Activated T-helper 1 cell treated with anti-CD3 and anti-CD28 coated beads, Interleukin-2, amount 50 U/mL, for 16 hours (primary cell): Measurements from ENCODE around the gene PYROXD2.
"Not testable (repeated sequence)": the region's sequence is repeated elsewhere in the genome, so short reads cannot be mapped to it uniquely, and the experiment has no call there.

Experiments
- DNase-seq, 2 donors: peaks; one replicate each; pipeline ENCODE4 v3.0.0-alpha.2; 2020; ENCODE audit warnings: low read depth in 1 of 2, low spot score in 1 of 2

PYROXD2 gene

DNA sequence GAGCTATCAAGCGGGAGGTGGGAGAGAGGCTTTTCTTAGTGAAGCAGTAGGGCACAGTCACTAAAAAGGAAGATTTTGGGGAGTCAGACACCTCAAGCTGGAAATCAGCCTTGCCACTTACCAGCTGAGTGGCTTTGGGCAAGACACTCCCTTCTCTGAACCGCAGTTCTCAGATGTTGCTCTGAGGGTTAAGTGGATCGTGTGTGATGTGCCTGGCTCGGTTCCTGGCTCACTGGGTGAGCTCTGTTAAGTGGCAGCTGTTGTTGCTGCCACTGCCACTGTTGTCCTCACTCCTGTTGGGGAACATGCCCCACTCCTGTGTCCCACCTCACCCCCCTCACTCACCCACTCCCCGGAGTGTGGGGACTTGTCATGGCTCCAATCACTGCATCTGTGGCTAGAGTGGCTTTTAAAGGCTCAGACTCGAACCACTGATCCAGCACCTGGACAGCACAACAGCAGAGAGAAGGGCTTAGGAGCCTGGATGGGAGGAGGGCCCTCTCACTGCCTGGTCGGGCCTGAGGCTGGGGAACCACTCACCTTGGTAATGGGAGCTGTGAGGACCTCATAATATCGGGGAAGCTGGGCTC lies 20.0 kb downstream of the PYROXD2 start:
- DNase-seq: no peak

DNA sequence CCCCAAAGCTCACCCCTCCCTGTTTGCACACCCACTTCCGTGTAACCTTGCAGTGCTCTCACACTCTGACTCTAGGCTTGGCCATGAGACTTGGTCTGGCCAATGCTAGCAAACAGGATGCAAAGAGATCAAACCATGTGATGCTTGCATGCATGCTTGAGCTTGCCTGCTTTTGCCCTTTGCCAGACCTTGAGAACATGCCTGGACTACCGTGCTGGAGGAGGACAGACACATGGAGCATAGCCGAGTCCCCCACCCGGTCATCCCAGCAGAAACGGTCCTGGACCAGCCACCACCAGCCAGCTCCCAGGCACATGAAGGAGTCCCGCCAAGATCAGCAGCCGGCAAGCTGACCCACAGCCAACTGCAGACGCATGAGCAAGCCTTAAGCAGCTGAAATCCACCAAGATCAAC lies 23.4 kb downstream of the PYROXD2 start:
- DNase-seq: no peak

DNA sequence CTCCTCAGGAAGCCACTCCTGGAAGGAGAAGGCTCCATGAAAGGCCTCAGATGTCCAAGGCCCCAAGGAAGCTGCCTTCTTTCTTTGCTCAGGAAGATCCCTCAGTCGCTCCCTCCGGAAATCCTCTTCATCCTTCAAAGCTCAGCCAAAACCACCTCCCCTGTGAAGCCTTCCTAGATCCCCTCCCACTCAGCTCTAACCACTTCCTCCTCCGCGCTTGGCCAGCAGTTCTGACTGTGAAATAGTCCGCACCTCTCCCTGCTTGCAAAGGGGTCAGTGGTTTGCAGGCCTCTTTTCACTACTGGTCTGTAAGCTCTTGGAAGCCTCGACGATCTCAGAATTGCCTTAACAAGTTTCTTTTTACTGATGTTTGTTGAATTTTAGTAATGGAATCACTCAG lies 23.9 kb downstream of the PYROXD2 start:
- DNase-seq: no peak

DNA sequence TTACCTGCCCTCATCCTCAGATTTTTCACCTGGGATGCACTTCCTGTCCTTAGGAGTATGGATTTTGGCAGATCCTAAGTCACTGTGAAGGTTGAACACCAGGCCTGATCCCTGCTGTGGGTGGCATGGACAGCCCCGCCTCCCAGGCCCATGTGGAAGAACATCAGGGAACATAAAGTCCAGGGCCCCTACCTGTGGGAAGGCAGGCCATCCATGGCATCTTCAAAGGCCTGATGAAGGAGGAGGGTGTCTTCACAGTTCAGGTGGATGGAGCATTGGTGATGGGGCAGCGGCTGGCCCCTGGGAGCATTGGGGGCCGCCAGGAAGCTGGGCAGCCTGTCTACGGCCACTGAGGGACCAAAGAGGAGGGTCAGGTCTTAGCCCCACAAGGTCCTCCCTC lies 24.6 kb downstream of the PYROXD2 start:
- DNase-seq: no peak

DNA sequence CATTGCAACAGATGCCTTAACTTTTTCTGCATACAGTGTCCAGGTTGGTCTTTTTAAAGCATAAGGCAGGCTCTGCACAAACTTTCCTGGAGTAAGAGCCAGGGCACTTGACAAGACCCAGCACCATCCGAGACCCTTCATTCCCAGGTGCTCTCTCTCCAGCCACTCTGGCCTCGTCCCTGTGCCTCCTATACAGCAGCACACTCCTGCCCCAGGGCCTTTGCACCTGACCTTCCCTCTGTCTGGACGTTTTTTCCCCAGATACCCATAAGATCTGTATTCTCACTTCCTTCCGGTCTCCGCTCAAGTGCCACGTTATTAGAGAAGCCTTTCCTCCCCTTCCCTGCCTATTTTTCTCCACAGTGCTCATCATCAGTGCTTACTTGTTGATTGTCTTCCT lies 25.6 kb downstream of the PYROXD2 start:
- no peak for DNase-seq

DNA sequence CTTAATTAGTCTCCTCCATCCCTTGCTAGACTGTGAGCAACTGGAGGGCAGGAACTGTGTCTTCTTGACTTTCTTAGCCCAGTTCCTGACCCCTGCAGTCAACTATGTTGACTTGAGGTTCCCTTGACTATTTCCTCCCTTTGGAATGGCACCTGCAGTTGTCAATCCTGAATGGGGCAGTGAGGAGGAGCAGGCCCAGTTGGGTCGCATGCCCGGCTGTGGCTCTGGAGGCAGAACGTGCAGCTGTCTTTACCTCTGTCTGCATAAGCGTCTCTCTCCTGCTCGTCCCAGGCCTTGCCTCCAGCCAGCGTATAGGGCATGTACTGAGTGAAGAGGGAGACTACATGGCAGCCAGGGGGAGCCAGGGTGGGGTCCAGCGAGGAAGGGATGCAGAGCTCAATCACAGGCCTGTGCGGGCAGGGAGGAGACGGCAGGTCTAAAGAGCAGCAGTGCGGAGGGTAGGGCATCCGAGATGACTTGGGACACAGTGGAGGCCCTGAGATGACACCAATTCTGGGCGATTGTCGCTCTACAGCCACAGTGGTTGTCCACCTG lies 26.8 kb downstream of the PYROXD2 start:
- DNase-seq: no peak

DNA sequence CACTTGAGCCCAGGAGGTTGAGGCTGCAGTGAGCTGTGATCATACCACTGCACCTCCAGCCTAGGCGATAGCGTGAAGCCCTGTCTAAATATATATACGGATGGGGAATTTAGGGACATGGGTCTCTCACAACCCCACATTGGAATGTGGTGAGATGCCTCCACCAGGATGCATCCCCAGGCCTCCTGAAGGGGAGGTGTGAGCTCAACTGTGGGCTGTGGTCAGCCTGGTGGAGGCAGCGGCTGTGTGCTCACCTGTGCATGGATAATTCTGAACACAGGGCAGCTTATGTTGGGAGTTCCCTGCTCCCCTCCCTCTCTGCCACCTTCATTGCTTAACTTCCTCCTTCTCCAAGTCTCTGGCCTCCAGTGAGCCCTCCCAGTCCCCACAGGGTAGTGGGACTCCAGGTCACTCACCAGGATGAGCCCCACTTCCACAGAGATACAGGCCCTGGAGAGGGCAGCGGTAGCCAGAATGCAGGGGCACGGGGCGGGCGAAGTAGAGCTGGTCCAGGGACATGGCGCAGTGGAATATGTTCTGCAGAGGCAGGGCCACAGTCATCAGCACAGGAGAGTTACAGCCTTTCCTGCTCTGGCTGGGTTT lies 30.4 kb downstream of the PYROXD2 start:
- no peak for DNase-seq

DNA sequence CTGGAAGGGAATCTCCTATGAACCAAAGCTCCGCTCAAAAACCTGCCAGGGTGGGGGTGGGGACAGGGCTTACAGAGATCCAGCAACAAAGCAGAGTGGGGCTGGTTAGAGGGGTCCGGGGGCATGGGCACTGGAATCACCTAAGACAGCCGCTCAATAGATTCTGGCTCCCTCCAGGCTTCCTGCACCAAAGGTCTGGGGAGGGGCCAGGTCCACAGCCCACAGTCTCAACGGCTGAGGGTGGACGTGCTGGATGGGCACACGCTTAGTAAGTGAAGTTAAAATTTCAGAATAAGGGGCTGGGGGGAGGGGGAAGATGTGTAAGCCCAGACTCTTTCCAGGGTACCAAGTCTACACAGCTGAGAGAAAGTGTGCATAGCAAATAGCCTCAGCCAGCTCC lies 31.1 kb downstream of the PYROXD2 start:
- DNase-seq: no peak

DNA sequence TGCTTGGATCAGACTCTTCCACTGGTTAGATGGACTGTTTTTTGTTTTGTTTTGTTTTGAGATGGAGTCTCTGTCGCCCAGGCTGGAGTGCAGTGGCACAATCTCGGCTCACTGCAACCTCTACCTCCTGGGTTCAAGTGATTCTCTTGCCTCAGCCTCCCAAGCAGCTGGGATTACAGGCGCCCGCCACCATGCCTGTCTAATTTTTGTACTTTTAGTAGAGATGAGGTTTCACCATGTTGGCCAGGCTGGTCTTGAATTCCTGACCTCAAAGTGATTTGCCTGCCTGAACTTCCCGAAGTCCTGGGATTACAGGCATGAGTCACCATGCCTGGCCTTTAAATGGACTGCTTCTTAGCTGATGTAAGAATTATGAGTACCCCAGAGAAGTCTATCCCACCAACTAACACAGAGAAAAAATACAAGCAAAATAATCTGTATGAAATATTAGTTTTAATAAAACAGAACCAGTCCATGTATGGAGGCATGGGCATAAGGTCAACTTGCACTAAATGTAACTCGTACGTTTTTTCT lies 31.8 kb downstream of the PYROXD2 start:
- DNase-seq: not testable (repeated sequence)

DNA sequence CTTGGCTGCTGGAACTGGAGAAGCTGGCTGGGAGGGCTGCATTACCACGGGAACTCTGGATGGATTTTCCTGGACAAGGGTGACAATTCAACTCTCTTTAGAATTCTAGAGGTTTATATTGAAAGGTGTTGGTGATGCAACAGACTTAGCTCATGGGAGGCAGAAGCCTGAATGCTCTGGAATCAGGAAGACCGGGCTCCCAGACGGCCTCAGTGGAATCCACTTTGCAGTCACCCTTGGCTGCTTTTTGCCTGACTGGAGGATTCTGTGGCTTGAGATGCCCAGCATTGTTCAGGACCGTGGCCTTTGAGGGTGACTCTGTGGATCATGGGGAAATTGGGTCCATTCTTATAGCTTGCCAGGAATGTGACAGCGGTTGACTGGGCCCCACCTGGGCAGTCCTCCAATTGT lies 32.3 kb downstream of the PYROXD2 start:
- no peak for DNase-seq

DNA sequence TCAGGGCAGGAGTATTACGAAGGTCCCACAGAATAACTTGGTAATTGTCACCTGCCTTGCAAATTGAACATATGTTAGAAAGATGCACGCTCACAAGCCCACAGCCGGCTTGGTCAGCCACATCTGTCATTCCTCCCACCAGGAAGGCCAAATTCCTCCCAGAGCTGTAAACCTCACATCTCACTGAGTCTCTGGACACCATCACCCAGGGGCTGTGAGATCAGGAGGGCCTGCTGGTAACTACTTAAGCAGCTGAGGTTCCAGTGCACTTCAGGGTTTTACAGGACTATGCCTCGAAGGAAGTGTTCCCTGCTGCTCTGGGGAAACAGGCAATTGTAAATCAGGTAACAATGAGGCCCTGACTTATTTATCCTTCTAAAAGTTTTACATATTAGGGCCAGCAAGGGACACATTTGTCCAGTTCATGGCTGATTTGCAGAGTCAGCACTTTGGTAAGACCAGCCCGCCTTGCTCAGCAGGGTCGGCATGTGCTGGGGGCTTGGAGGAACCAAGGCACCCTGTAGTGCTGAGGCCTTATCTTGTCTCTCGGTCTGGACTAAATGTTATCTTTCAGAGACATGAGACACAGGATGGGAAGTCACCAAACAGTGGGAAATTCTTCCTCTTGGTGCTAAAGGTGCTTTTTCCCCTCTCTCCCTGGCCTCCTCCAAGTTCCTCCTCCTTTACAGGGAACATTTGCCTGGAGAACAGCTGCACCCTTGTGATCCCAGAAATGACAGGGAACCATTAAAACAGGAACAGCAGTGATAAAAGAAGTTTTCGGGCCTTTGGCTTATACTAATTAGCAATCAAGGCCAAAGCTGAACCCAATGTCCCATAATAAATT lies 34.3 kb downstream of the PYROXD2 start:
- DNase-seq: no peak

DNA sequence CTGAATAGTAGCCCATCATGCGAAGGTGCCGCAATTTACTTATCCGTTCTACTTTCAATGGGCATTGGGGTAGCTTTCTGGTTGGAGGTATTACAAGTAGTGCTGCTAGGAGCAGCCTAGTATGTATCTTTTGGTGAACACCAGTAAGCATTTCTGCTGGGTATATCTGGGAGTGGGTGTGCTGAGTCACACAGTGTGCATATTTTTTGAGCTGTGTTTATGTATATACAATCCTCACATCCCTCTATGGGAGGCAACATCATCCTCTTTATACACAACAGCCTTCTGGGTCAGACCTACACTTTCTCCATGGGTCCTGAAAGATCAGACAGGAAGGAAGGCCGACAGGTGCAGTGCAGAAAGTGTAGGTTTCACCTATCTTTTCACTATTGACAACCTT lies 36.3 kb downstream of the PYROXD2 start:
- DNase-seq: no peak

DNA sequence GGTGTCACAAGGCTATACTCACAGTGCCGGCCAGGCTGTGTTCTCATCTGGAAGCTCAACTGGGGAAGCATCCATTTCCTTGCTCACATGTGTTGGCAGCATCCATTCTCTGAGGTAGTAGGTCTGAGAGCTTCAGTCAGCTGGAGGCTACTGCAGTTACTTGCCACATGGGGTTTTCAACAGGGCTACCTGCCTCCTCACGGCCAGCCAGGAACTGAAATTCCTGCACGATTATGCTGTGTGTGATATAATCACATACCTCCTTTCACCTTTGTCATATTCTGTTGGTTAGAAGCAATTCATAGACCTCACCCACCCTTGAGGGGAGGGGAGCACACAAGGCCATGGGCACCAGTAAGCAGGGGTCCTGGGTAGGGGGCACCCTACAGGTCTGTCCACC lies 37.4 kb downstream of the PYROXD2 start:
- DNase-seq: no peak

DNA sequence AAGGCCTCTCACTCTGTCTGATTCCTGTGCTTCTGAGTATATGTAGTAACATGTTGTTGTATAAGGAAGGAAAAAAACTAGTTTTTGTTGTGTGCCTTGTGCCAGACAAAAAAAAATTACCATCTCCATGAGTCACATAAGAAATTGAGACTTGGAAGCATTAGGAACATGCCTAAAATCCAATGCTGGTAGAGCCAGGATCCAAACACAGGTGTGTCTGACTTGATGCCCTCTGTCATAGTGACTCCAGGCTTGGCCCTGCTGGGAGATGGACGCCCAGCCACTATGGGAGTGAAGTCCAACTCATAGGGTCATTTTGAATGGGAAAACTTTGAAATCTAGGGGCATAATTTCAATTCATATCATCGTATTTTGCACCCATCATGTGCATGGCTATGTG lies 38.0 kb downstream of the PYROXD2 start:
- DNase-seq: no peak

DNA sequence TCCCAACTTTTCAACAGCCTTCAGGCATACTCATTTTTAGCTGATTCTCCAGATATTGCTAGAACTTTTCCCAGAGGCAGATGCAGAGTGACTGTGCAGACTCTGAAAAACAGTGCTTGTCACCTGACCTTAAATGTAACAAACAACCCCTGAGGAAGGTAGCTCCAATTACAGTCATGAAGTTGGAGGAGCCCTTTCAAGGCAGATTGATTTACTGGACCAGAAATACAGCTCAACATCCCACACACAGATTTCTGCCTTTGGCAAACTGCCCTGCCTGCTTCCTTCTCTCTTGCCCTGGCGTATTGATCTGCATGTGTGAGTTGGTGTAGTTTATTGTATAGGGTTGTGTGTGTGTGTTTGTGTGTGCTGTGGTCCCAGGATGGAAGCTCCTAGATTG lies 38.5 kb downstream of the PYROXD2 start:
- no peak for DNase-seq

DNA sequence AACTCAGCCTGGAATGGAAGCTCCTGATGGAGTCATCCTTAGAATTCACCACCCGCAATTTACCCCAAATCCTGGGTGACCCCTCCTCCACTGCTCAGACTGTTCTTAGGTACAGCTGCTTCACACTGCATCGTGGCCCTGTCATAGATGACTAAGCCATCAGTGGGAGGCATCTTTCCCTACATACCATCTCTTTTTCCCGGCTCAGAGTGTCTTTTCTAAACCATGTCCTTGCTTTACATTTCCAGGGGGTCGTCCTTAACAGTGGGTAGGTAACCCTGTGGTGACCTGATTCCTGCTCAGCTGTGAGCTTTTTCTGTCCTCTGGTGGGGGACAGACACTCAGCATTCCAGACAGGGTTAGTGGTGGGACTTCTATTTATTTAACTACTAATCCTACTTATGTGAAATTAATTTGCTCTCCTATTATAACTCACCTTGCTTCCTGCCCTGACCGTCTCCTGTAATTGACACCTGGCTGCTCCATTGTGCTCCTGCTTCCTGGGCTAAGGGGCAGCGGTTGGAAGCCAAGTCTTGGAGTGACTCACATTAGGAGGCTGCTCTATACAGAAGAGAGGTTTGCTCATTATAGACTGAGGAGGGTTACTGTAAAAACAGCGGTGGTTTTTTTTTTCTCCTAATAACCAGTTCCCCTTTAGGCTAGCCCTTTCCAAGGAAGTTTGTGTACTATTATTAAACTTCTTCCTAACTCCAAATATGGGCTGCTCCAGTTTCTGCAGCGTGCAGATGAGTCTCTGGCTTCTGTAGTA lies 40.6 kb downstream of the PYROXD2 start:
- DNase-seq: no peak

DNA sequence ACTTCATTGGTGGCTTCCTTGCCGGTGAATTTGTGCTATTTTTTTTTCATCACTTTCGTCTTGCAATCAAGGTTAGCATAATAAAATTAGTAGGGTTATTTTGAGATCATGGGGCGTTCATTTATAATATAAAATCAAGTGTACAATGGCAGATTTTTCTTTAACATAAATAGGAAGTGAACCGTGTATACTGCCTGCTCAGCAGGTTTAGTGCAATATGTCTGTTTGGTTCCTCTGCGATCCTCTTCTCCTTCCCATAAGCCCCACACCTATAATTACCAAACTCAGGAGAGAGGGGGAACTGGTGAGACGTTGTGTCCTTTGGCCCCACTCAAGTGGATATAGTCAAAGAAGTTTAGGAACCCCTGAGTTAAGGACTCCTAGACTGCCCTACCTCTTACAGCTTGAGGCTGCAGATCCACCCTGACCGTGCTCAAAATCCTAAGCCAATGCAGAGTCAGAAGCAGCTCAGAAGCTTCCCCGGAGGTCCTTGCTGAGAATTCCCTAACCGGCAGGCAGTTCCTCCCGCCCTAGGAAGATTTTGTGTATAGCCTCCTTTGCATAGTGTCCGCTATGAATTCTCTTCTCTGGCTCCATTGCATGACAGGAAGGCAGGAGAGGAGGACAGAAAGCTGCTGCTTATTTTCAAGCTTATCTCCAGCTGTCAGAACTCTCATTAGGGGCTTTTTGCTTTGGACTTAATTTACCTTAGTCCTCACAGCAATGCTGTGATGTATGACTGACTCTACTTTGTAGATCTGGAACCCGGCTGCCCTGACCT lies 41.5 kb downstream of the PYROXD2 start:
- DNase-seq: no peak

DNA sequence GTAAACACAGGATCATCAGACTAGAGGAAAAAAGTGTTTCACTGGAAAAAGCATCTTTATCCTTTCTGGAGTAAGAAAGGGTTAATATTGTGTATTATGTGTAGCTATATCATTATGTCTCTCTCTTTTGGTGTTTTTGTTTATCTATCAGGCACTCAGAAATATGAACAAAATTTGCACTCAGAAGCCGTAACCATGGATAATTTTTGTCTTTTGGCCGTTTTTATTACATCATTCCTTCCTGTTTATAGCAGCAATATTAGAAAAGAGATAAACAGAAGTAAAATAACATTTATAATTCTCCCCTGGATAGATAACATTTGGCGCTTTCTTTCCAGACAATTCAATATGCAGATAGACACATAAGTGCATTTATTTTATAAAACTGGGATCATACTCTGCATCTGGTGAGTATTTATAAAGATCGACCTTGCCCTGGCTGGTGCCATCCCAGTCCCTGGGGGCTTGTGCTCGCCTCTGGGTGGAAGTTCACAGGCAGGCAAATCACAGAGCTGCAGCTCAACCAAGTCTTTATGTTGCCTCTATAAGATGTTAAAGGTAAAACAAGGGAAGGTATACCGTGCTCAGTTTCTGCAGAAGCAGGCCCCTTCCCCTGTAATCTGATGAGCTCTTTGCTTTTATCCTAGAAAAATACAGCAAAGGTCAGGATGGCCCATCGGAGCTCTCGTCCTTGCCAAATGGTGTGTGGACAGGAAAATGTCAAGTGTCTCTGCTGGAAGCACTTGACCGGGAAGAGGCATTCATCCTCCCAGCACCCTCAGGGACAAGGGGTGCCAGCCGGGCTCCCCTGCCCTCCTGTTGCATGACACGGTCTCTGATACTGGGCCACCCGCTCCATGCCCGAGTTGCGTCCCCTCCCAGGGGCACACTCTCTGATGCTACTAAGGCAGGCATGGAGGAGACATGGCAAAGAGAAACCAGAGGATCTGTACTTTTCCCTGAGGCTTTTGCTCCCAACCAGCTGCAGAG lies 43.9 kb downstream of the PYROXD2 start:
- no peak for DNase-seq

DNA sequence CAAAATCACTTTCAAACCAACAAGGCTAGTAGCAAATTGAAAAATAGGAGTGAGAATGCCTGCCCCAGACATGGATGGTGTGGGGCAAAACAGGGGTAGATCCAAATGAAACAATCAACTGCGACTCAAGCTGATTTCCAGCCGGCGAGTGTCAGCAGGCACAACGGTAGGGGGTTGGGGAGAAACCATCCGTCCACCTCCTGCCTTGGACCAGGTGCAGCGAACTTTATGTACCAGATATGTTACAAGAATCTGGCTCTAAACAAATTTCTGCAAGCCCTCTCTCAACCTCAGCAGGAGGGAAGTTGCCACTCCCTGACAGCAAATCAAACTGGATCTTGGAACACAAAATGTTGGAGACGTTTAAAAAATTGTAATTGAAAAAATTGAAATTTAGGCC lies 45.2 kb downstream of the PYROXD2 start:
- DNase-seq: no peak
